HepG2 (cell line): Measurements from ENCODE around the gene SEH1L. TPM values are rescaled to one million over a fixed set of nuclear protein-coding genes. Genes with fewer than 3 reads are reported as not detected.

Experiments
- EZH2 ChIP-seq: conservative IDR thresholded peaks from 2 replicates; pipeline ENCODE4 v1.6.1; 2012; ENCODE audit warnings: mild to moderate bottlenecking, low read depth, low read length, moderate library complexity
- HDAC2 ChIP-seq: sonication (generic); formaldehyde crosslinking; IDR thresholded peaks from 2 replicates; pipeline ENCODE4 v1.4.0; 2020; ENCODE audit warnings: missing genetic modification reagents
- HNF4G ChIP-seq, 2 experiments: sonication (generic) in 1 of 2; formaldehyde crosslinking in 1 of 2; IDR thresholded peaks; 2 replicates each; pipeline versions ENCODE4 v1.4.0 to v1.6.1; 2011 to 2020; ENCODE audit warnings: borderline replicate concordance in 2 of 2, low read depth in 2 of 2, mild to moderate bottlenecking in 2 of 2, low read length in 1 of 2, missing genetic modification reagents in 1 of 2, moderate library complexity in 1 of 2
- KDM2A ChIP-seq: sonication (generic); formaldehyde crosslinking; IDR thresholded peaks from 2 replicates; pipeline ENCODE4 v1.4.0; 2020; ENCODE audit warnings: low read depth, missing genetic modification reagents, borderline replicate concordance
- KLF16 ChIP-seq, 2 experiments: sonication (generic) in 1 of 2; formaldehyde crosslinking in 1 of 2; IDR thresholded peaks; 2 replicates each; pipeline versions ENCODE4 v1.6.1 to v1.8.0; 2016 to 2023; ENCODE audit warnings: missing genetic modification reagents in 2 of 2, missing compliant biosample characterization in 1 of 2
- NKX3-1 ChIP-seq: sonication (generic); formaldehyde crosslinking; IDR thresholded peaks from 2 replicates; pipeline ENCODE4 v1.5.0; 2020; ENCODE audit warnings: missing genetic modification reagents
- PHF5A ChIP-seq: IDR thresholded peaks from one replicate; pipeline ENCODE4 v1.6.1; 2018; ENCODE audit warnings: low read depth, missing genetic modification reagents; ENCODE audit not compliant: unreplicated experiment
- SAFB2 ChIP-seq: sonication (generic); formaldehyde crosslinking; IDR thresholded peaks from 2 replicates; pipeline ENCODE4 v1.5.1; 2020; ENCODE audit warnings: missing genetic modification reagents, low read depth, mild to moderate bottlenecking, borderline replicate concordance
- SNRNP70 ChIP-seq: fragments of 200-400 bp; formaldehyde crosslinking; IDR thresholded peaks from 2 replicates; pipeline ENCODE4 v1.6.1; 2017; ENCODE audit warnings: mild to moderate bottlenecking, low read depth, low read length, moderate library complexity
- SOX6 ChIP-seq, 2 experiments: fragments of 450-650 bp in 1 of 2; sonication (generic) in 1 of 2; formaldehyde crosslinking in 1 of 2; IDR thresholded peaks; 2 replicates each; pipeline versions ENCODE4 v1.4.0 to v1.6.1; 2017 to 2020; ENCODE audit warnings: antibody characterized with exemption in 1 of 2, mild to moderate bottlenecking in 1 of 2, missing genetic modification reagents in 1 of 2
- ZFP37 ChIP-seq: sonication (generic); formaldehyde crosslinking; IDR thresholded peaks from 2 replicates; pipeline ENCODE4 v1.4.0; 2020; ENCODE audit warnings: missing genetic modification reagents, borderline replicate concordance
- ZNF274 ChIP-seq: sonication (generic); formaldehyde crosslinking; IDR thresholded peaks from 2 replicates; pipeline ENCODE4 v1.5.1; 2020; ENCODE audit warnings: mild to moderate bottlenecking, missing genetic modification reagents
- ZNF335 ChIP-seq: sonication (generic); formaldehyde crosslinking; IDR thresholded peaks from 2 replicates; pipeline ENCODE4 v1.4.0; 2020; ENCODE audit warnings: missing genetic modification reagents
- ZNF33B ChIP-seq: sonication (generic); formaldehyde crosslinking; IDR thresholded peaks from 2 replicates; pipeline ENCODE4 v1.5.1; 2020; ENCODE audit warnings: mild to moderate bottlenecking, missing genetic modification reagents
- ZNF629 ChIP-seq: sonication (generic); formaldehyde crosslinking; conservative IDR thresholded peaks from 2 replicates; pipeline ENCODE4 v1.5.0; 2020; ENCODE audit warnings: missing genetic modification reagents
- polyA plus RNA-seq, 8 experiments: library from polyadenylated mRNA; depleted of rRNA in 3 of 8; stranded (reverse) in 7 of 8; unstranded in 1 of 8; fragments of >200 nt; fragmentation: Illumina TruSeq in 4 of 8; extraction: Trizol in 4 of 8; gene quantifications; 2 replicates each; pipeline versions ENCODE4 v1.2.1 to v1.2.3, GENCODE V29; 2011 to 2016; ENCODE audit warnings: low read depth in 4 of 8, missing spikeins in 1 of 8, mixed read lengths in 1 of 8; ENCODE audit not compliant: insufficient read depth in 1 of 8
- total RNA-seq, 5 experiments: library from RNA; depleted of rRNA; stranded (reverse); fragments of >200 nt; fragmentation: Illumina TruSeq; extraction: Trizol; gene quantifications; 2 replicates each; pipeline ENCODE4 v1.2.3, GENCODE V29; 2016; ENCODE audit warnings: low read depth in 1 of 5
- TF ChIP-seq, protein P1 (sequence below): sonication (generic); formaldehyde crosslinking; IDR thresholded peaks from 2 replicates; pipeline ENCODE4 v1.8.0; 2022; ENCODE audit warnings: mild to moderate bottlenecking, missing genetic modification reagents, moderate library complexity
- TF ChIP-seq, protein P2 (sequence below): sonication (generic); formaldehyde crosslinking; IDR thresholded peaks from 2 replicates; pipeline ENCODE4 v1.5.0; 2020; ENCODE audit warnings: missing genetic modification reagents
- TF ChIP-seq, protein P3 (sequence below): sonication (generic); formaldehyde crosslinking; IDR thresholded peaks from 2 replicates; pipeline ENCODE4 v1.5.0; 2020; ENCODE audit warnings: mild to moderate bottlenecking, missing genetic modification reagents, borderline replicate concordance

SEH1L gene
- total and polyA plus RNA-seq, 2 of the 13 experiments (the other 11 are each of a cell fraction or from before 2014, with no cell fraction given) = 59.6 to 63.5 TPM

DNA sequence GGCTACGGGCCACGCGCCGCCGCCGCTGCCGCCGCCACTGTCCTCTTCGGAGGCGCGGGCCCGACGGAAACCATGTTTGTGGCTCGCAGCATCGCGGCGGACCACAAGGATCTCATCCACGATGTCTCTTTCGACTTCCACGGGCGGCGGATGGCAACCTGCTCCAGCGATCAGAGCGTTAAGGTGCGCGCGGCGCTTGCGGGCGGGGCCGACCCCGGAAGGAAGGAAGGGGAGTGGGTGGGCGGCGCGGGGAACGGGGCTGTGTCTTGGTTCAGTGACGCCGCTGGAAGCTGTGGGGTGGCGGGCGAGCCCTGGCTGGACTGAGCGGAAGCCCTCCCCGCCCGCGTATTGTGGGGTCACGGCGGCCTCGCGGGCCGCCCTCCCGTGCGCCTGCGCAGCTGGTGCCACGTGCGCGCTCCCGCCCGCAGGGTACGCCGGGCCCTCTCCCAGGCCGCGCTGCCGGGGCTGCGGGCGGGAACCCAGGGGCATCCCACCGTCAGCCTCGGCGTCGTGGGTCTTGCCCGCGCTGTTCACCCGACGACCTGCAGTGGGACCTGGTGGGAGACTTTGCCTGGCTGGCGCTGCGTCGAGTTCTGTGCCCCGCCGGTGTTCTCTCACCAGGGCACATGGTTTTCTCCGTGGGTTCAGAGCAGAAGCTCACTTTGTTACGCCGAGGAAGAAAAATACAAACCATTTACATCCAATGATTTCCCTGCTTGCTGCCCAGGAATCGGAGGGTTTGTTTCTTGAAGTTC is 416 bp downstream of the SEH1L start (continued):
- TF ChIP-seq, protein P1, sequence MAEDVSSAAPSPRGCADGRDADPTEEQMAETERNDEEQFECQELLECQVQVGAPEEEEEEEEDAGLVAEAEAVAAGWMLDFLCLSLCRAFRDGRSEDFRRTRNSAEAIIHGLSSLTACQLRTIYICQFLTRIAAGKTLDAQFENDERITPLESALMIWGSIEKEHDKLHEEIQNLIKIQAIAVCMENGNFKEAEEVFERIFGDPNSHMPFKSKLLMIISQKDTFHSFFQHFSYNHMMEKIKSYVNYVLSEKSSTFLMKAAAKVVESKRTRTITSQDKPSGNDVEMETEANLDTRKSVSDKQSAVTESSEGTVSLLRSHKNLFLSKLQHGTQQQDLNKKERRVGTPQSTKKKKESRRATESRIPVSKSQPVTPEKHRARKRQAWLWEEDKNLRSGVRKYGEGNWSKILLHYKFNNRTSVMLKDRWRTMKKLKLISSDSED (CRISPR knock-in tag) = peak; percentile 96
- TF ChIP-seq SOX6 (IDR thresholded peaks at IDR 0.05) (no peak), SOX6 (CRISPR knock-in tag; IDR thresholded peaks at IDR 0.05) (peak; percentile 54; the same call in 1 of the 2 replicates), HDAC2 (CRISPR knock-in tag) (peak; percentile 28; the same call in 1 of the 2 replicates), SNRNP70 (no peak), ZNF629 (CRISPR knock-in tag) (peak; percentile 59), NKX3-1 (CRISPR knock-in tag) (peak; percentile 94), SAFB2 (CRISPR knock-in tag) (peak; percentile 99), ZNF335 (CRISPR knock-in tag) (no peak; the same call in 1 of the 2 replicates), KLF16 (CRISPR knock-in tag; IDR thresholded peaks at IDR 0.05) (peak; percentile 32 to 78; a peak in 2 of 4 replicates), EZH2 (no peak), PHF5A (CRISPR knock-in tag) (no peak), ZNF274 (CRISPR knock-in tag) (peak; percentile 98; the same call in 1 of the 2 replicates), HNF4G (IDR thresholded peaks at IDR 0.05; ENCODE audit: borderline replicate concordance, low read depth, low read length) (no peak), HNF4G (CRISPR knock-in tag; IDR thresholded peaks at IDR 0.05; ENCODE audit: borderline replicate concordance, low read depth) (0 out of 2 replicates have a peak, but pooled peaks have one; percentile 37), ZFP37 (CRISPR knock-in tag) (no peak; the same call in 1 of the 2 replicates), ZNF33B (CRISPR knock-in tag) (peak; percentile 96), KDM2A (peak; percentile 70; the same call in 1 of the 2 replicates)
- TF ChIP-seq, protein P2, sequence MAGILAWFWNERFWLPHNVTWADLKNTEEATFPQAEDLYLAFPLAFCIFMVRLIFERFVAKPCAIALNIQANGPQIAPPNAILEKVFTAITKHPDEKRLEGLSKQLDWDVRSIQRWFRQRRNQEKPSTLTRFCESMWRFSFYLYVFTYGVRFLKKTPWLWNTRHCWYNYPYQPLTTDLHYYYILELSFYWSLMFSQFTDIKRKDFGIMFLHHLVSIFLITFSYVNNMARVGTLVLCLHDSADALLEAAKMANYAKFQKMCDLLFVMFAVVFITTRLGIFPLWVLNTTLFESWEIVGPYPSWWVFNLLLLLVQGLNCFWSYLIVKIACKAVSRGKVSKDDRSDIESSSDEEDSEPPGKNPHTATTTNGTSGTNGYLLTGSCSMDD = peak; percentile 95
- TF ChIP-seq, protein P3, sequence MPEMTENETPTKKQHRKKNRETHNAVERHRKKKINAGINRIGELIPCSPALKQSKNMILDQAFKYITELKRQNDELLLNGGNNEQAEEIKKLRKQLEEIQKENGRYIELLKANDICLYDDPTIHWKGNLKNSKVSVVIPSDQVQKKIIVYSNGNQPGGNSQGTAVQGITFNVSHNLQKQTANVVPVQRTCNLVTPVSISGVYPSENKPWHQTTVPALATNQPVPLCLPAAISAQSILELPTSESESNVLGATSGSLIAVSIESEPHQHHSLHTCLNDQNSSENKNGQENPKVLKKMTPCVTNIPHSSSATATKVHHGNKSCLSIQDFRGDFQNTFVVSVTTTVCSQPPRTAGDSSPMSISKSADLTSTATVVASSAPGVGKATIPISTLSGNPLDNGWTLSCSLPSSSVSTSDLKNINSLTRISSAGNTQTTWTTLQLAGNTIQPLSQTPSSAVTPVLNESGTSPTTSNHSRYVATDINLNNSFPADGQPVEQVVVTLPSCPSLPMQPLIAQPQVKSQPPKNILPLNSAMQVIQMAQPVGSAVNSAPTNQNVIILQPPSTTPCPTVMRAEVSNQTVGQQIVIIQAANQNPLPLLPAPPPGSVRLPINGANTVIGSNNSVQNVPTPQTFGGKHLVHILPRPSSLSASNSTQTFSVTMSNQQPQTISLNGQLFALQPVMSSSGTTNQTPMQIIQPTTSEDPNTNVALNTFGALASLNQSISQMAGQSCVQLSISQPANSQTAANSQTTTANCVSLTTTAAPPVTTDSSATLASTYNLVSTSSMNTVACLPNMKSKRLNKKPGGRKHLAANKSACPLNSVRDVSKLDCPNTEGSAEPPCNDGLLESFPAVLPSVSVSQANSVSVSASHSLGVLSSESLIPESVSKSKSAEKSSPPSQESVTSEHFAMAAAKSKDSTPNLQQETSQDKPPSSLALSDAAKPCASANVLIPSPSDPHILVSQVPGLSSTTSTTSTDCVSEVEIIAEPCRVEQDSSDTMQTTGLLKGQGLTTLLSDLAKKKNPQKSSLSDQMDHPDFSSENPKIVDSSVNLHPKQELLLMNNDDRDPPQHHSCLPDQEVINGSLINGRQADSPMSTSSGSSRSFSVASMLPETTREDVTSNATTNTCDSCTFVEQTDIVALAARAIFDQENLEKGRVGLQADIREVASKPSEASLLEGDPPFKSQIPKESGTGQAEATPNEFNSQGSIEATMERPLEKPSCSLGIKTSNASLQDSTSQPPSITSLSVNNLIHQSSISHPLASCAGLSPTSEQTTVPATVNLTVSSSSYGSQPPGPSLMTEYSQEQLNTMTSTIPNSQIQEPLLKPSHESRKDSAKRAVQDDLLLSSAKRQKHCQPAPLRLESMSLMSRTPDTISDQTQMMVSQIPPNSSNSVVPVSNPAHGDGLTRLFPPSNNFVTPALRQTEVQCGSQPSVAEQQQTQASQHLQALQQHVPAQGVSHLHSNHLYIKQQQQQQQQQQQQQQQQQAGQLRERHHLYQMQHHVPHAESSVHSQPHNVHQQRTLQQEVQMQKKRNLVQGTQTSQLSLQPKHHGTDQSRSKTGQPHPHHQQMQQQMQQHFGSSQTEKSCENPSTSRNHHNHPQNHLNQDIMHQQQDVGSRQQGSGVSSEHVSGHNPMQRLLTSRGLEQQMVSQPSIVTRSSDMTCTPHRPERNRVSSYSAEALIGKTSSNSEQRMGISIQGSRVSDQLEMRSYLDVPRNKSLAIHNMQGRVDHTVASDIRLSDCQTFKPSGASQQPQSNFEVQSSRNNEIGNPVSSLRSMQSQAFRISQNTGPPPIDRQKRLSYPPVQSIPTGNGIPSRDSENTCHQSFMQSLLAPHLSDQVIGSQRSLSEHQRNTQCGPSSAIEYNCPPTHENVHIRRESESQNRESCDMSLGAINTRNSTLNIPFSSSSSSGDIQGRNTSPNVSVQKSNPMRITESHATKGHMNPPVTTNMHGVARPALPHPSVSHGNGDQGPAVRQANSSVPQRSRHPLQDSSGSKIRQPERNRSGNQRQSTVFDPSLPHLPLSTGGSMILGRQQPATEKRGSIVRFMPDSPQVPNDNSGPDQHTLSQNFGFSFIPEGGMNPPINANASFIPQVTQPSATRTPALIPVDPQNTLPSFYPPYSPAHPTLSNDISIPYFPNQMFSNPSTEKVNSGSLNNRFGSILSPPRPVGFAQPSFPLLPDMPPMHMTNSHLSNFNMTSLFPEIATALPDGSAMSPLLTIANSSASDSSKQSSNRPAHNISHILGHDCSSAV (CRISPR knock-in tag) = 0 out of 2 replicates have a peak, but pooled peaks have one; percentile 33
